Loucy (cell line): ENCODE data around the gene PAPOLB.

Experiments
- H2AFZ ChIP-seq: fragments of 200-600 bp; sonication (generic); 2 replicates; pipeline ENCODE4 v1.6.0; 2016; ENCODE audit warnings: antibody characterized with exemption, mild to moderate bottlenecking, low read length, moderate library complexity
- H3F3A ChIP-seq: fragments of 200-600 bp; 2 replicates; pipeline ENCODE4 v1.6.0; 2016; ENCODE audit warnings: antibody characterized with exemption, low read depth, mild to moderate bottlenecking
- H3K27me3 ChIP-seq: fragments of 200-600 bp; sonication (generic); 2 replicates; pipeline ENCODE4 v1.6.1; 2014; ENCODE audit warnings: low read length, mild to moderate bottlenecking; ENCODE audit not compliant: insufficient read depth, poor library complexity, severe bottlenecking
- H3K36me3 ChIP-seq: fragments of 200-600 bp; sonication (generic); 2 replicates; pipeline ENCODE4 v1.6.1; 2016; ENCODE audit warnings: low read length; ENCODE audit not compliant: insufficient read depth
- H3K4me1 ChIP-seq: fragments of 200-600 bp; sonication (generic); 2 replicates; pipeline ENCODE4 v1.5.1; 2014; ENCODE audit warnings: low read length, mild to moderate bottlenecking; ENCODE audit not compliant: insufficient read depth, poor library complexity, severe bottlenecking
- H3K4me2 ChIP-seq: fragments of 200-600 bp; sonication (generic); 2 replicates; pipeline ENCODE4 v1.6.0; 2014; ENCODE audit warnings: antibody characterized with exemption, low read length, low read depth, mild to moderate bottlenecking; ENCODE audit not compliant: poor library complexity, severe bottlenecking
- H3K4me3 ChIP-seq: fragments of 200-600 bp; sonication (generic); 2 replicates; pipeline ENCODE4 v1.5.1; 2014; ENCODE audit warnings: low read length, mild to moderate bottlenecking, mixed read lengths; ENCODE audit not compliant: poor library complexity, severe bottlenecking
- H3K79me2 ChIP-seq: fragments of 200-600 bp; sonication (generic); 2 replicates; pipeline ENCODE4 v1.6.1; 2014; ENCODE audit warnings: low read length; ENCODE audit not compliant: insufficient read depth
- H3K9ac ChIP-seq: fragments of 200-600 bp; sonication (generic); 2 replicates; pipeline ENCODE4 v1.6.0; 2014; ENCODE audit warnings: mild to moderate bottlenecking, low read depth, low read length, moderate library complexity; ENCODE audit not compliant: poor library complexity, severe bottlenecking
- H3K9me2 ChIP-seq: fragments of 200-600 bp; sonication (generic); replicated peaks from 2 replicates; pipeline ENCODE4 v1.6.1; 2016; ENCODE audit warnings: low read depth, low read length, mixed read lengths
- H3K9me3 ChIP-seq: fragments of 200-600 bp; sonication (generic); 2 replicates; pipeline ENCODE4 v1.6.1; 2014; ENCODE audit warnings: mild to moderate bottlenecking, antibody characterized with exemption, low read length, low read depth; ENCODE audit not compliant: insufficient read depth
- H4K20me1 ChIP-seq: fragments of 200-600 bp; sonication (generic); 2 replicates; pipeline ENCODE4 v1.6.0; 2014; ENCODE audit warnings: antibody characterized with exemption, low read length, mild to moderate bottlenecking; ENCODE audit not compliant: insufficient read depth, poor library complexity, severe bottlenecking
- CTCF ChIP-seq: fragments of 200-600 bp; sonication (generic); conservative IDR thresholded peaks from 2 replicates; pipeline ENCODE4 v1.5.1; 2014; ENCODE audit warnings: mild to moderate bottlenecking, antibody characterized with exemption, low read length
- EZH2phosphoT487 ChIP-seq: fragments of 200-600 bp; IDR thresholded peaks from 2 replicates; pipeline ENCODE4 v1.6.1; 2018; ENCODE audit warnings: antibody characterized with exemption, mild to moderate bottlenecking, moderate library complexity, borderline replicate concordance

PAPOLB gene

GRCh38 chr7:4850262-4850795 is 11.5 kb downstream of the PAPOLB start:
- no peaks in the 10 kb centered on the region for H4K20me1 ChIP-seq
- TF ChIP-seq CTCF (no peak), EZH2phosphoT487 (no peak)
- H3K79me2 ChIP-seq: no peaks in the 10 kb centered on the region
- H3K4me3 ChIP-seq: no peak overlapping the region
- no peaks in the 10 kb centered on the region for H3K36me3 ChIP-seq
- peaks cover 9% of the 10 kb centered on the region; the same call in 1 of the 2 replicates for H3K9me3 ChIP-seq
- H2AFZ ChIP-seq: no peak overlapping the region
- H3F3A ChIP-seq: no peaks in the 10 kb centered on the region
- no peaks in the 10 kb centered on the region for H3K27me3 ChIP-seq
- no peak overlapping the region for H3K4me2 ChIP-seq
- no peak overlapping the region for H3K9ac ChIP-seq
- no peaks in the 10 kb centered on the region for H3K9me2 ChIP-seq
- no peaks in the 10 kb centered on the region for H3K4me1 ChIP-seq

- H3K9me2 ChIP-seq: no peaks in the 10 kb centered on the region
- no peak overlapping the region for H3K4me3 ChIP-seq
- no peaks in the 10 kb centered on the region for H3K79me2 ChIP-seq
- H2AFZ ChIP-seq: no peak overlapping the region
- H4K20me1 ChIP-seq: no peaks in the 10 kb centered on the region
- H3K4me2 ChIP-seq: no peak overlapping the region
- no peaks in the 10 kb centered on the region for H3K27me3 ChIP-seq
- no peaks in the 10 kb centered on the region for H3K4me1 ChIP-seq
- no peak overlapping the region for H3K9ac ChIP-seq
- no peaks in the 10 kb centered on the region for H3F3A ChIP-seq
- TF ChIP-seq EZH2phosphoT487: no peak
- TF ChIP-seq CTCF: peak; percentile 50
- H3K9me3 ChIP-seq: peaks cover 9% of the 10 kb centered on the region; the same call in 1 of the 2 replicates
- no peaks in the 10 kb centered on the region for H3K36me3 ChIP-seq
Measured at GRCh38 chr7:4849390-4849789, 12.4 kb downstream of the PAPOLB start.

- no peak overlapping the region for H2AFZ ChIP-seq
- no peaks in the 10 kb centered on the region for H3K27me3 ChIP-seq
- H3K79me2 ChIP-seq: no peaks in the 10 kb centered on the region
- H3K36me3 ChIP-seq: no peaks in the 10 kb centered on the region
- no peak overlapping the region for H3K4me2 ChIP-seq
- no peaks in the 10 kb centered on the region for H4K20me1 ChIP-seq
- no peak overlapping the region for H3K4me3 ChIP-seq
- H3K9ac ChIP-seq: no peak overlapping the region
- H3K4me1 ChIP-seq: no peaks in the 10 kb centered on the region
- no peaks in the 10 kb centered on the region for H3K9me2 ChIP-seq
- TF ChIP-seq CTCF: no peak
- TF ChIP-seq EZH2phosphoT487: no peak
- H3K9me3 ChIP-seq: no peaks in the 10 kb centered on the region
- no peaks in the 10 kb centered on the region for H3F3A ChIP-seq
Measured at GRCh38 chr7:4845740-4846142, 16.1 kb downstream of the PAPOLB start.
